HepG2 (cell line): Measurements from ENCODE around the gene ELL3.

Experiments
- HCFC1 ChIP-seq: fragments of 150-350 bp; IDR thresholded peaks from 2 replicates; pipeline ENCODE4 v1.6.1; 2014; ENCODE audit warnings: low read depth, low read length
- NFKBIZ ChIP-seq: IDR thresholded peaks from 2 replicates; pipeline ENCODE4 v1.6.1; 2018; ENCODE audit warnings: missing genetic modification reagents, missing compliant biosample characterization
- SOX5 ChIP-seq: IDR thresholded peaks from 2 replicates; pipeline ENCODE4 v1.6.1; 2016; ENCODE audit warnings: borderline replicate concordance
- YY1 ChIP-seq: IDR thresholded peaks from 2 replicates; pipeline ENCODE4 v1.6.1; 2011; ENCODE audit warnings: low read length, low read depth, moderate library complexity, mild to moderate bottlenecking; ENCODE audit not compliant: insufficient read depth, insufficient replicate concordance
- ZNF691 ChIP-seq: sonication (generic); formaldehyde crosslinking; IDR thresholded peaks from 2 replicates; pipeline ENCODE4 v1.4.0; 2020; ENCODE audit warnings: missing genetic modification reagents, low read depth, mild to moderate bottlenecking, borderline replicate concordance

- TF ChIP-seq YY1: no peak
- no peak for TF ChIP-seq SOX5 (CRISPR knock-in tag)
- no peak for TF ChIP-seq ZNF691 (CRISPR knock-in tag)
- TF ChIP-seq HCFC1: no peak
- TF ChIP-seq NFKBIZ (CRISPR knock-in tag): no peak
Measured at GRCh38 chr15:43748376-43748775, 28.4 kb downstream of the ELL3 start.
